Measurements from ENCODE around the gene CCR6.
"Not testable (repeated sequence)": the region's sequence is repeated elsewhere in the genome, so short reads cannot be mapped to it uniquely, and the experiment has no call there.

GRCh38 chr6:167169867-167170266, 47.0 kb downstream of the CCR6 start:
- TF ChIP-seq CTCF (conservative IDR thresholded peaks at IDR 0.05 in 1 of 2, IDR thresholded peaks at IDR 0.05 in 1 of 2; ENCODE audit: low read depth in 1 of 2, low read length in 2 of 2); EZH2 (IDR thresholded peaks at IDR 0.05; ENCODE audit: low read length, missing control alignments): not testable (repeated sequence)
